Ramos (cell line): ENCODE results near the gene IL1RL1.

Experiments
- in situ Hi-C: fragments of 300-500 bp; cut with MboI; formaldehyde crosslinking; loops from one replicate; pipeline ENCODE4 v1.14.3; 2022; ENCODE audit warnings: low sequenced_read_pairs; ENCODE audit not compliant: unreplicated experiment

IL1RL1 gene

DNA sequence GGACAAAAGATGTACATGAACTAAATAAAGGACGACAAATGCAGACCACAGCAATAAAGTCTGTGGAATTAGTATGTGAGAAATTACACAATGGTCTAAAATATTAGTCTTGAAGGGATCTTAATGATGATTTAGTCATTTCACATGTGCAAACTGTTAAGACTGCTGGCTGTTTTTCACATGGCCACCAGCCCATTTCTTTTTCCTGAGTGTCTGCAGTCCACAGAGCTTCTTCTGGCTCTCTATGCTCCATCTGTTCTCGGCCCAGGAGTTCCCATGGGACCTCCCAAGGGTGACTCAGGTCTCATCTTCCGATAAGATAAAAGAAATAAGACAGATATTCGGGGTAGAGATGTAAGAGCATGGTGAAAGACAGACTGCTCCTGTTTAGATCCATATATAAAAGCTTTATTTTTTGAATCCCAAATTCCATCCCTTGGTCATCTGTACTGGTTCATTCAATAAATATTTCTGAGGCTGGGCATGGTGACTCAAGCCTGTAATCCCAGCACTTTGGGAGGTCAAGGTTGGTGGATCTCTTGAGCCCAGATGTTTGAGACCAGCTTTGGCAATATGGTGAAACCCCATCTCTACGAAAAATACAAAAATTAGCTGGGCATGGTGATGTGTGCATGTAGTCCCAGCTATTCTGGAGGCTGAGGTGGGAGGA is 20.1 kb downstream of the IL1RL1 start:
- in situ Hi-C loops: no loop called here

DNA sequence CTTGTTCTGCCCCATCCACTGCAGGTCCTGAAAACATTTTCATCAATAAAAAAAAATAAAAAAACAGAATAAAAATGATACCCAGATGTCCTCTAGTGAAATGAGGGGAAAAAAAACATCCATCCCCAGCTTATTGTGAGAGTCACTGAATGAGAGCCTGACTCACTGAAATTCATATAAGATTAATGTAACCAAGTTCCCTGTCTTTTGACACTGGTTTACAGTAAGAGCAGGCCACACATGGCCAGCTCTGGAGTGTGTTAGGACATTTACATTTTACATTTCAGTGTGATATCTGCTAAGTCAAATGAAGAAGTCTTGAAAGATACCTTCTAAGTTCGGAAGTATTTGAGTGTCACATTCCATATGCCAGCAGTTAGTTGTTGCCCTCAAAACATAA is 23.1 kb downstream of the IL1RL1 start:
- in situ Hi-C loops: no loop called here

DNA sequence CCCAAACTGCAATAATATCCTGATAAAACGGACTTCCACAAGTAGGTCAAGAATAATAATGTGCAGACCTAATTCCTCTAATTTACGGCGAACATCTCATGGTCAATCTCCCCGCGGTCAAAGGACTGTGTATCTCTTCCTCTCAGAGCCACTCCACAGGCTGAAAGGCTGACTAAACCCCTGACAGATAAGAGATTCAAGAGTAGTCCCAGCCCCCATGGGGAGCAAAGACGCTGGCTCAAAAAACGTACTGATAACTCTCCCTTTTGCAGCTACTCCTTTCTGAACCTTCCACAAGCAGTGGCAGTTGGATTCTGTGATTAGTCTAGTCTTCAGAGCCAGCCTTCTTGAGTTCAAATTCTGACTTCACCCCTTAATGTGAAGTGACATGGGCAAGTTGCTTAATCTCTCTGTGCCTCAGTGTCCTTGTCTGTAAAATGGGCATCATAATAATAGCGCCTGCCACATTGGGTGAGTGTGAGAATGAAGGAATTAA is 24.6 kb downstream of the IL1RL1 start:
- in situ Hi-C loops: no loop called here

DNA sequence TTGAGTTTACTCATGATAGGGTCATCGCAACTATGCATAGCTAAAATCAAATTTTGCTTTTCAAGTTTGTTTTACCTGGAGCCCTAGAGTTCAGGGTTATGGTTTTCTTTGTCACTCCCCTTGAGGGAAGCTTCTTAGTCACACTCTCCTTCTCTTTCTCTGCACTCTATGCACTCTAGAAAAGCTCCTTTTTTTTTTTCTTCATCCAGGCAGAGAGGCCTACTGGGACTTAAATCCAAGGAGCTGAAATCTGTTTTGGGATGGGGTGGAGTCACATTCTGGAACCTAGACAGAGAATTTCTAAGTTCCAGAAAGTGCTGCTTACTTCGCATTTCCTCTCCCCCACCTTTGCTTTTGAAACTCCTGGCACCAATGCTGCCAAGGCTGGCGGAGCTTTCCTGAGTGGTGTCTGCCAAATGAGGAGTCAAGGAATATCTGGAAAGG is 25.2 kb downstream of the IL1RL1 start:
- in situ Hi-C loops: no loop called here

DNA sequence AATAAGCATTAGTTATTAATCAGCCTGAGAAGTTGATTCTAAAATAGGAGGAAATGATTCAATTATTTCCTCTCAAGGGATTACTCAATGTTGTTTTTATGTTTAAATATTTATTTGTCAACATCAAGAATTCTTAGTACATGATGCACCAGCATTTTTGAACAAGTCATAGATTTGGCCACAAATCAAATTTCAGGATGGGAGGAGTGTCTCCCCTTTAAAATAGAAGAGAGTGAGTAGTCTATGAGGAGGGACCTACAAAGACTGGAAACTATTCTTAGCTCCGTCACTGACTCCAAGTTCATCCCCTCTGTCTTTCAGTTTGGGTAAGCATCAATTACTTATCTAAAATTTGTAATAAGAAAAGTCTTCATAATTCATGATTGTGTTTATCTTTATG is 25.6 kb downstream of the IL1RL1 start:
- in situ Hi-C loops: no loop called here

DNA sequence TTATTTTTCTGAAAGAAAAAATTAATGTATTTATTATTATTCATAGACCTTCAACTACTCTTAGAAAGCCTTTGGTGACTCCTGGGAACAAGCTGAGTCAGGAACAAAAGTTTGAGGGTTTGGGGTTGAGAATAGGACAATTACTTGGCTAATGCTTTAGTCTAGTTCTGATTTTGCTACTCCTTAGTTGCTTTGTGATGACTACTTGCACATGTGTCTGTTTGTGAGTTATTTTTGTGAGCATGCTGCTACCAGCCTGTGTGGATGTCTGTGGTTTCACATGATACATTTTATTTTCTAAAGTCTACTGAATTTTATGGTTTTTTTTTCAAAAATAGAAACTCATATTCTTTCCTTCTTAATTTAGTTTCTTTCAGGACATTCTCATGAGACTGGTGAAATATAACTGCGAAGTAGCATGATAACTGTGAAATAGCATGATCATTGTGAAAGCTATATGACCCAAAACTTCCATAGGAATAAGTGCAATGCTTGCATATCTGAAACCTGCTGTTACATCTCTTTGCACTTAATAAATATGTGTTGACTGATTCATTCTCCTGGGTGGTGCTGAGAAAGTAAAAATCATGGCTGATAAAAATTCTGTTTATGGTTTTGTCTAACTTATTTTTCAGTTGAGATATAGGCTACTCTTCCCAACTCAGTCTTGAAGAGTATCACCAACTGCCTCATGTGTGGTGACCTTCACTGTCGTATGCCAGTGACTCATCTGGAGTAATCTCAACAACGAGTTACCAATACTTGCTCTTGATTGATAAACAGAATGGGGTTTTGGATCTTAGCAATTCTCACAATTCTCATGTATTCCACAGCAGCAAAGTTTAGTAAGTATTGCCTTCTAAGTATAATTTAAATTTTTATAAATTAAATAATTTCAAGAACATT is 26.4 kb downstream of the IL1RL1 start:
- in situ Hi-C loops: no loop called here

DNA sequence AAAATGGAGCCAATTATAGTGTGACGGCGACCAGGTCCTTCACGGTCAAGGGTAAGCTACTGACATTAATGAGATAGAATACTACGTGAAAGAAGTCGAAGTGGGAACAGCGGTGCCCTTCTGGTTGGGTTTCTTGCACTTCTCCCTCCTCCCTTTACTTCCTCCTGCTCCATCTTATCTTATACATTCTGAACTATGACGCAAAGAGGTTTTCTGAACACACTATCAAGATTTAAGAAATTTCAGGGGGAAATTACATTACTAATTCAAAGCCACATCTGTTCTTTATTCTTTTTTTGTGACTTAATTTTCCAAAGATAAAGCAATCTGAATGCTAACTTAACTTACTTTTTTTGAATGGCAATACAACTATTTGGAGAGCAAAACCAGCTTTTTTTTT is 29.4 kb downstream of the IL1RL1 start:
- in situ Hi-C loops: no loop called here

DNA sequence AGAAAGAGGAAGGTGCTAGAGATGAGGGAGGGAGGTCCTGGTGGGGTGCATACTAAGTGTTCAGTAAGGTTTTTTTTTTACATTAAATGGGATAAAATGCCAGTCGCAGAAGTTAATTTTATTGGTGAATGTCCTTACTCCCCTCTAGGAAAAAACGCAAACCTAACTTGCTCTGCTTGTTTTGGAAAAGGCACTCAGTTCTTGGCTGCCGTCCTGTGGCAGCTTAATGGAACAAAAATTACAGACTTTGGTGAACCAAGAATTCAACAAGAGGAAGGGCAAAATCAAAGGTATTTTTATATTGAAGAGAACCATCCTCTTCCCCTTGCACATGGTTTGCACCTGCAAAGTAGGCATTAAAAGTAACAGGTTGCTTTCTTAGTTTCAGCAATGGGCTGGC is 31.5 kb downstream of the IL1RL1 start:
- in situ Hi-C loops: no loop called here

DNA sequence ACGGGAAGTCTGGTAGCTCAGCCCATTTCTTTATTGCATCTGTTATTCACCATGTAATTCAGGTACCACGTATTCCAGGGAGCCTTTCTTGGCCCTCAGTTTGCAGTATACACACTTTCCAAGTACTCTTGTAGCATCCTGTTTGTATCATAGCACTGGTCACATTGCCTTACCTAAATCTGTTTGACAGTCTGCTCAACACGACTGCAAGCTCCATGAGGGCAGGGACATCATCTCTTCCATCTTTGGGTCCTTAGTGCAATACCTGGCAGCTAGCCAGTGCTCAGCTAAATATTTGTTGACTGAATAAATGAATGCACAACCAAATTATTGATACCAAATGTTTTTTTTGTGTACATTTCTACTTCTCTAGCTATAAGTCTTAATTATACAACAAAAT is 33.0 kb downstream of the IL1RL1 start:
- in situ Hi-C loops: no loop called here

DNA sequence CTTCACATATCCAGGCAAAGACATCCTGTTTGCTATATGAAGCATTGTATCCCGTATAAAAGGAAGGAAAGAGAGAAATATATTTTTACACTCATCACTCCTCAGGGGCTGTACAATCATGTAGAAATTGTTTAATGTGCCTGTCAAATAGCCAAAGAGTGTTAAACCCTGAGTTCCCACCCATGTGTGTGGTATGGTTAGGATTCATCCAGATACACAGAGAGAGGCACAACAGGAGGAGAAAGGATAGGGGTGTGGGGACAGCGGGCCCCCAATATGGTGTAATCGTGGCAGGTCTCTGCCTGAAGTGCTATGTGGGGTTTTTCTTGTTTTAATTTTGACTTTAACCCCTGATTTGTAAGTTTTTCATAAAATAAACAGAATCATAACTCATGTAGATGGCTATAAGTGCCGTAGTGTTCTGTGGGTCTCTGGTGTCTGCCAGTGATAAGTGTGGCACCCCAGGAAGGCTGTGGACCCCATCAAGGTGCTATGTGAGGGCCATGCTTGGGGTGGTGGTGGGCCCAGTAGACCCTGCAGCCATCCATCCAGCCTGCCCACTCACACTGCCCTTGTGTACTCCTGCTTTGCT is 34.1 kb downstream of the IL1RL1 start:
- in situ Hi-C loops: no loop called here

DNA sequence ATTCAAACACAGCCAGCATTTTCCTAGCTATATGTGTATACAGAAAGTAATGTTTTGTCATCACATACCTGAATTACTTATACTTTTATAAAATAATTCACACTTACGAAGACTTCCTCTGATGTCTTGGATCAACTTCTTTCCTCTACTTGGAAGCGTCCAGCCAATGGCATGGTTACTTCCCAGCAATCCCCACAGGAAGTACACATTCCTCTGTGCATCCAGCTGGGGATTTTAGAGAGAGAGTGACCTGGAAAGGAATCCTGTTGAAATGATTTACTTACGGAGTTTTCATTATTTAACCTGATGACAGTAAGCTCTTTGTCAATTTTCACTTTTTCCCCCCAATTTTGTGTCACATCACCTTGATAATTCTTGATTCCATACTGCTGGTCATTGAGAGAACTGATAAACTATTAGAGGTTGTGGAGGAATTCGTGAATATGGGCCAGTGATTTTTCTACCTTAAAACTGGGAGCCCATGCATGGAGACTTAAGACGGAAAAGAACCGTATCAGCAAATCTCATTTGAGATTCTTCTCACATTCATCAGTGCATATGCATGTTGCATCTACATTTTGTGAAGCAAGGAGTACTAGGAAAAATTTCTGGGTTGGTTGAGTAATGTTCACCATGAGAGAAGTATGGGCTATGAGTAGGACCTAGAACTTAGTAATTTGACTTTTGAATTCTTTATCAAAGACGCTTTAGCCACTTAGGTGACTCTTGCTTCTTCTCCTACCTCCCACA is 35.2 kb downstream of the IL1RL1 start:
- in situ Hi-C loops: no loop called here

DNA sequence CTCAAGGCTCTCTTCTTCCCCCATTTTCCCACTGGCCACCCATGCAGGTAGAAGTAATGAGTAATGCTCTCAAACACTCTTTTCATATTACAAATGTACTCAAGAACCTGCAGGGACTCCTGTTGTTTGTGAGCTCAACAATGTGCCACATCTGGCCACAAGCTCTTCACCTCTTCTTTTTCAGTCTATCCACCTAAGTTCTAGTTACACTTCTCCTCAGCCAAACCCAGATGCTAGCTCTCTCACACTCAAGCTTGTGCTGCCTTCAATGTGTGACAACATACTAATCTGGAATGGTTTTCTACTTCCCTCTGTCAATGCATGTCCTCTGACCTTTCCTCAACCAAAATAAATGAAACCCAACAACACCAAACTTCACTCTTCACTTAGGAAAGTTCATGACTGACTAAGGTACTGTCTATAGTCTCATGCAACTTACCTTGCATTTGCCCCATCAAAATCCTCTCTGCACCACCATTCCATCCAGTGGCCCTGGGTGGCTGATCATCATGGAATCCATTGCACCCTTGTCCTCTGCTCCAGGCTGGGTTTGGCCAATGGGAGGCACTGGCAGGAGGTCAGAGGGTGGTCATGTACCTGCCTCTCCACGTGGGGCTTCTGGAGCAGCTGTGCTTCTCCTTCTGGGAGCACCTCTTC is 38.9 kb downstream of the IL1RL1 start:
- in situ Hi-C loops: no loop called here

DNA sequence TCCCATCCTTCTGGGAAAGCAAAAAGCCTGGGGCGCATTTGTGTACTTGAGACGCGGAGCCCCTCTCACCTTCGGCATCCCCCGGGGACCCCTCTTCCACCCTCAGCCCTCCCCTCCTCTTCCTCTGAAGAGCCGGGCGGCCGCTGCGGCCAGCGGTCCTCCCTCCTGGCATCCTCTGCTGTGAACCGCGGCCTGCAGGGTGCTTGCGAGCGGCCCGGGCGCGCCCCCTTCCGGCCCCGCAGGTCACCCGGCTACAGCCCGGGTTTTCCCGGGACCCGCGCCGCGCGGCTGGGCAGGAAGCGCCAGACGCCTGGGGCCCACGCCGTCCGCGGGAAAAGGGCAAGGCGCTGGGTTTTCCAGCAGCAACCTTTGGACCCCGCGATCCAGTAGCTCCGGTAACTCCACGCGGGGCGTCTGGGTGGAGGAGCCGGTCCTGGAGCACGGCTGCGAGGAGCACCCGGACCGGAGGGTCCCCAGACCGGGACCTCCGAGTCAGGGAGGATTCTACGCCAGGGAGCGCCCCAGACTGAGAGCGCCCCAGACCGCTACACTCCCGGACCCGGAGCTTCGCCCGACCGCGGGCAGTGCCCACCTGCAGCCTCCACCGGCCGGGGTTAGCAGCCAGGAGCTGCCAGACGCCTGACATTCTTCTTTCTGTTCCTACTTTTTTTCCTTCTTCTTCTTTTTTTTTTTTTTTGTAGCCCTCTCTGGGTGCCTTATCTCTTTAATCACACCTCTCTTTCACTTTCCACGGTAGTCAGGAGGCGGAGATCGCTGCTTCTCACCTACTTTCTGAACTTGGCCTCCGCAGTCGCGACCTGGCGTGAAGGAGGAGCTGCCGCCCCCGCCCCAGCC is 44.4 kb downstream of the IL1RL1 start, which contains the start of gene IL18R1:
Gene IL18R1 (plus strand): TSS at position 271 of the 855 bp plus-strand sequence. CDS start 6,865 bp downstream, outside the sequence.
- in situ Hi-C loops: no loop called here

DNA sequence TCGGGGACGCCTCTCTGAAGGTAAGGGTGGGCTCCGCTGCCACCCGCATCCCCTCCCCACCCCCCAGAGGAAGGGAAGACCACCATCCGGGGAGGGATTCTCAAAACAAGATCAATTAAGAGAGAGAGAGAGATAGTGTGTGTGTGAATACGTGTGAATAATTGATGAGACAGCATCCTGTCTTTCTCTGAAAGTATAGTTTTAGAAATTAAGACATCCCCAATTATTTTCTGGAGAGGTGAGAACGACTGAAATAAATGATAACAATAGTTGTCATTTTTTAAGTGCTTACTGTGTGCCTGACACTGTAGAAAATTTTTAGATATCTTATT is 45.0 kb downstream of the IL1RL1 start:
- in situ Hi-C loops: no loop called here

DNA sequence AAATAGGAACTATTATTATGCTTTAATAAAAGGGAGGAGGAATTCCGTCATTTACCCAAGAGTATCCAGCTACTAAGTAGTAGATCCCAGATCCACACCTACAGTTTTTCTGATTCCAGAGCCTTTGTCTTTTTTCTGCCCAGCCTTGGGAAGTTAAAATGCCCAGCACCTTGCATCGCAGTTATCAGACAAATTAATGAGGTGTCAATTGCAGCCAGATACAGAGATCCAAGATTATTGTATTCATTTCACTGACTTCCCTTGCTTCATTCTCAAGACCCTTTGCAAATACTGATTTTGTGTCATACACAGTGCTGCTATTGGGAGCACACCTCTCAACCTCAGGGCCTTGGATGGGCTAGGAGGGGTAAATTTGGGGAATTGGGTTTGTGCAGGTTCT is 45.4 kb downstream of the IL1RL1 start:
- in situ Hi-C loops: no loop called here

DNA sequence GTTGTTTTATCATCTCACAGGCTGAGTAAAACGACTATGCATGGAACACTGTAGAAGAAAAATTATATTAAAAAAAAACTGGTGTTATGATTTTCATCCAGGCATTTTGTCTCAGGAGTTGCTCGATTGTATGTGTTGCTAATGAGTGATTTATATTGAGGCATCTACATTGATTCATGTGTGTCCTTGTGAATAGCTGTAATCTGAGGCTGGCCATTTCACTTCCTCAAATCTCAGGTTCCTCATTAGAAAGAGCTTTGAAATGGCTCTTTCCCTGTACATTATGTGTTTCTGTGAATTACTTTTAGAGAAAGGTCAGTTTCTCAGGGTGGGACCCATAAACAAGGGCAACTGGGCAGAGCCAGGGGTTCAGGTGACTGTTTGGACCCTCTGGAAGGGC is 46.6 kb downstream of the IL1RL1 start:
- in situ Hi-C loops: no loop called here

DNA sequence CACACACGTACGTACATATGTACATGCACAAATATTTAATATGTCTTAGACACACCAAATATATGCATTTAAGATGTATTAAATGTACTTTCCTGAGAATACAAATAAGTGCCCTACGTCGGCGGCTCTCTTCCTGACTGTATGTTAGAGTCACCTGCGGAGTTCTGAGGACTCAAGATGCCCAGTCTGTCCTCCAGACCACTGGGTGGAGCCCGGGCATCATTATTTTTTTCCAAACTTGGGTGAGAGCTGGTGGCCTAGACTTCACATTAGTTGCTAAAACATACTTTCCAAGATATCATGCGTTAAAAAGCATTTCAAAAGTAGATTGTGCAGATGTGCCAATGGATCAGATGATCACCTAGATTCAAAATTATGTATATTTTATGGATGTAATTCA is 47.1 kb downstream of the IL1RL1 start:
- in situ Hi-C loops: no loop called here

DNA sequence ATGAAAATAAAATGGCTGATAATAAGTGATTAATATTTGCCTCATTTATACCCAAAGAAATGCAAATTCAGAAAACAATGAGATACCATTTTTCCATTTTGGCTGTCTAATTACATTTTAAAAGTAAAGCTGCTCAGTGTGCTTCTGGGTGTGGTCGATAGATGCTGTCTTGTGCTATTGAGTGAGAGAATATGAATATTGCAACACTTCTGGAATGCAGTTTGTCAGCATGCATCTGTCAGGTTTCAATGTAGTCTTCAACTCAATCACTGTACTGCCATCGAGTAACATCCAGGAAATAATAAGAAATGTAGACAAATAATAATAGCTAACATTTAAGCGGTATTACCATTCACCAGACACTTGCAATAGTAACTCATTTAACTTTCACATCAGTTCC is 48.2 kb downstream of the IL1RL1 start:
- in situ Hi-C loops: no loop called here

DNA sequence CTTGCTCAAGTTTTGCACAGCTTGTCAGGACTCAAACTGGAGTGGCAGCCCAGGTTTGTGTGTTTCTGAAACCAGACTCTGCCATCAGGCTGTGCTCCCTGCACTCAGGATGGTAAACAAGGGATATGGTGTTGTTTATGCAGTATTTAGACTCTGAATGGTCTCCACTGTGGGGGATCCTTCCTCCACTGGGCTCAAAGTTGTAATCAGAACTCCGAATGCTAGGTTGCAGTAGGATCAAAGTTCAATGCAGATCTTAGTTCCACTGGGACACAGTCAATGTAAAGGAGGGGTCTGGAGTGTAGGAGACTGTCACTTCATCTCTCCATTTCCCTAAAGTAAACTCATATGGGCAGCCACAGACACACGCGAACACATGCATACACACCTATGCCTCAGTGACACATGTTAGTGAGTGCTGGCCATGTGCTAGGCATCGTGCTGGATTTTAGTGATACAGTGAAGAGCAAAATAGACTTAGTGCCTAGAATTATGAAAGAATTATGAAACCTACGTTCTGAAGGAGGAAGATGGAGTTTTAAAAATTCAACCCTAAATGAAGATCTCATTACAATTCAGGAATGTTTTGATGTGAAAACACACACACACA is 50.4 kb downstream of the IL1RL1 start:
- in situ Hi-C loops: no loop called here
